NK-92 (cell line): Measurements from ENCODE around the gene HSD11B1L.
A peak's percentile ranks its signal among the peaks of the same experiment; 100 is the strongest.
"Not testable (repeated sequence)": the region's sequence is repeated elsewhere in the genome, so short reads cannot be mapped to it uniquely, and the experiment has no call there.

Experiments
- DNase-seq: peaks from one replicate; lab custom pipeline; 2025; ENCODE audit not compliant: unreplicated experiment; lab: John Stamatoyannopoulos, UW

The HSD11B1L gene

DNA sequence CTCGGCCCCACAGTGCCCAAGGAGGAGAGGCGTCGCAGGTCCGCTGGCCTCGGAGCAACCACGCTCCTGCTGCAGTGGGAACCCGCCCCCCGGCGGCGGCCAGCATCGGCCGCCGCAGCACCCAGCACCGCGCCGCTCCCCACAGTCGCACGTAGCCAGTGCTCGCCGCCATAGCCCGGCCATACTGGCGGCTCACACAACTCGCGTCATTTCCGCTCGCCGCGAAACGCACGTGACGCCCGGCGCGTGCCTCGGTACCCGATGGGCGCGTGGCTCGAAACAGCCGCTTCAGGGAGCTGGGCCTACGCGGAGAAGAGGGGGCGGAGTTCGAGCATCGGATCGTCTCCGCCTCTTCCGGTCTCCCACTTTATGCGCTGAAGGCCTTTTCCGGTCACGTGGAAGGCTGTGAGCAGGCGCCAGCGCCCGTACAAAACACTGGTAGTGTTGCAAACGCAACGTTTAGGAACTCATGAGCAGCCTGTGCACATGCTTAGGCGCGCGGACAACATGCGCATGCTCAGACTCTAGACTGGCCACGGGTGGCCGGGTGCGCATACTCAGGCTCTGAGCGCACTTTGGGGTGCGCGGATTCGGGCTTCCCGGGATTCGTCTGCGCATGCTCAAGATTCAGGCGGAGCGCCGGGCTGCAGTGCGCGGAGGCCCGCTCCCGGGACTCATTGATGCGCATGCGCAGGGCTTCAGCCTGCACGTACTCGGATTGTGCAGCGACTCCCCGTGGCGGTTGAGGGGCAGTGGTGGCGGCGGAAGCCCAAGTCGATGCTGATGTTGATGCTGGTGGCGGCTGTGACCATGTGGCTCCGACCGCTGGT, 39.3 kb downstream of the HSD11B1L start, which contains the start of the genes CATSPERD and LONP1:
TSS of gene CATSPERD (plus strand) at position 677 of the 830 bp plus-strand sequence. CDS start at position 778, 101 bp downstream.
TSS of gene LONP1 (minus strand) at position 186 of the 830 bp plus-strand sequence. CDS start at position 172, 14 bp downstream.
- DNase-seq = peak; percentile 98

DNA sequence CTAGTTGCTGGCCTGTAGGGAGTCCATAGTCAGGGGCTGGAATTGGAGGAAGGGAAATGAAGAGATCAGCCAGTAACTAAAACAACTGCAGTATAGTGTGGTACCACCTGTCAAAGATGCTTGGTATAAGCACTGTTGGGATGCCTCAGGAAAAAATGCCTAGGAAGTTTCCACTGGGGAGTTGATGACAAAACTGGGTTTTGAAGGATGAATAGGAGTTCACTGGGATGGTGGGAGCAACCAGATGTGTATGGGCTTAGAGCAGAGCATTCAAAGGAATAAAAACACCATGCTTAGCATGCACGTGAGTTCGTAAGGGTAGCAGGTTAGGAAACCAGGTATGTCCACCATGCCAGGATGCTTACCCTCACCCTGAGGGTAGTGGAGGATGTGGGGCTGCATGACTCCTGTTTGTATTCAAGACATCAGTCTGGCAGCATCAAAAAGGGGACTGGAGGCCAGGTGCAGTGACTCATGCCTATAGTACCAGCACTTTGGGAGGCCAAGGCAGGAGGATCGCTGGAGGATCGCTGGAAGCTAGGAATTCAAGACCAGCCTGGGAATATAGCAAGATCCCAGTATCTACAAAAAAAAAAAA, 46.7 kb downstream of the HSD11B1L start:
- DNase-seq = no peak

GRCh38 chr19:5733172-5733571, 52.3 kb downstream of the HSD11B1L start:
- DNase-seq = not testable (repeated sequence)
